ENCODE measurements around the gene PALLD. TPM values are rescaled to one million over a fixed set of nuclear protein-coding genes. Genes with fewer than 3 reads are reported as not detected.
"Not testable (repeated sequence)": the region's sequence is repeated elsewhere in the genome, so short reads cannot be mapped to it uniquely, and the experiment has no call there.

Gene PALLD
- total RNA-seq, 4 donors from 2014 or later: 266 to 761 (median 441) TPM

- no peak for TF ChIP-seq POLR2A (IDR thresholded peaks at IDR 0.05)
Observed at GRCh38 chr4:168696826-168697225, 200.0 kb downstream of the PALLD start.

GRCh38 chr4:168699224-168699878 lies 202.5 kb downstream of the PALLD start:
- Histone ChIP-seq H3K36me3 (no peaks in the 10 kb centered on the region), H3K4me3 (no peak overlapping the region), H3K4me1 (peaks cover 0 to 6% of the 10 kb centered on the region in 2 donors), H3K9me3 (no peaks in the 10 kb centered on the region), H3K27ac (no peak overlapping the region), H3K27me3 (no peaks in the 10 kb centered on the region)
- intact Hi-C loops (cut with DNase I; ENCODE audit: low total_unique reads): no loop called here
- DNase-seq: no peak
- TF ChIP-seq POLR2A (IDR thresholded peaks at IDR 0.05): no peak
- no peak for TF ChIP-seq CTCF (IDR thresholded peaks at IDR 0.05)

More at GRCh38 chr4:168696826-168697225, 200.0 kb downstream of the PALLD start:
- no peak for DNase-seq
- Histone ChIP-seq H3K4me1 (peaks cover 0 to 8% of the 10 kb centered on the region in 2 donors), H3K36me3 (no peaks in the 10 kb centered on the region), H3K27me3 (no peaks in the 10 kb centered on the region), H3K4me3 (no peak overlapping the region), H3K27ac (peak overlapping the region; percentile 83 to 85), H3K9me3 (no peaks in the 10 kb centered on the region)
- intact Hi-C loops (cut with DNase I; ENCODE audit: low total_unique reads): no loop called here

- intact Hi-C loops (cut with DNase I; ENCODE audit: low total_unique reads): no loop called here
Observed at GRCh38 chr4:168701061-168701460, 204.2 kb downstream of the PALLD start.

GRCh38 chr4:168702581-168703087 lies 205.8 kb downstream of the PALLD start:
- H3K9me3 ChIP-seq; H3K4me3 ChIP-seq; intact Hi-C loops (cut with DNase I; ENCODE audit: low total_unique reads); H3K36me3 ChIP-seq; DNase-seq; H3K27ac ChIP-seq; H3K4me1 ChIP-seq; H3K27me3 ChIP-seq: not testable (repeated sequence)

More at GRCh38 chr4:168701061-168701460, 204.2 kb downstream of the PALLD start:
- Histone ChIP-seq H3K27me3 (no peaks in the 10 kb centered on the region), H3K4me1 (no peaks in the 10 kb centered on the region), H3K36me3 (peaks cover 0 to 3% of the 10 kb centered on the region in 2 donors), H3K27ac (no peak overlapping the region), H3K9me3 (no peaks in the 10 kb centered on the region), H3K4me3 (no peak overlapping the region)
- DNase-seq: no peak
- TF ChIP-seq CTCF (IDR thresholded peaks at IDR 0.05) (no peak), POLR2A (IDR thresholded peaks at IDR 0.05) (no peak)

- H3K27me3 ChIP-seq: no peaks in the 10 kb centered on the region
- DNase-seq: no peak
- intact Hi-C loops (cut with DNase I; ENCODE audit: low total_unique reads): no loop called here
- TF ChIP-seq POLR2A (IDR thresholded peaks at IDR 0.05) (no peak), CTCF (IDR thresholded peaks at IDR 0.05) (no peak)
- H3K4me1 ChIP-seq: no peaks in the 10 kb centered on the region
- no peak overlapping the region for H3K4me3 ChIP-seq
- peaks cover 0 to 3% of the 10 kb centered on the region in 2 donors for H3K36me3 ChIP-seq
- H3K9me3 ChIP-seq: no peaks in the 10 kb centered on the region
- peak overlapping the region; percentile 58 to 59 for H3K27ac ChIP-seq
Observed at GRCh38 chr4:168705121-168705520, 208.3 kb downstream of the PALLD start.

- peaks cover 0 to 3% of the 10 kb centered on the region in 2 donors for H3K36me3 ChIP-seq
- H3K4me3 ChIP-seq: no peak overlapping the region
- H3K4me1 ChIP-seq: peaks cover 0 to 3% of the 10 kb centered on the region in 2 donors
- intact Hi-C loops (cut with DNase I; ENCODE audit: low total_unique reads): no loop called here
- no peaks in the 10 kb centered on the region for H3K27me3 ChIP-seq
- H3K9me3 ChIP-seq: no peaks in the 10 kb centered on the region
- H3K27ac ChIP-seq: no peak overlapping the region
- no peak for DNase-seq
- TF ChIP-seq CTCF (IDR thresholded peaks at IDR 0.05) (no peak), POLR2A (IDR thresholded peaks at IDR 0.05) (no peak)
Observed at GRCh38 chr4:168707205-168707604, 210.4 kb downstream of the PALLD start.
